CD4-positive, alpha-beta T cell treated with Interleukin-21 for 1 hour (primary cell): ENCODE results near the gene NDUFB3.

Experiments used
- DNase-seq: peaks from one replicate; pipeline ENCODE4 v3.0.0-alpha.2; 2020

NDUFB3 gene

GRCh38 chr2:201130524-201131186, 58.9 kb downstream of the NDUFB3 start:
- DNase-seq = peak; percentile 65

GRCh38 chr2:201132518-201132917, 60.7 kb downstream of the NDUFB3 start:
- no peak for DNase-seq
